ENCODE measurements around the gene SPTSSA.
A peak's percentile ranks its signal among the peaks of the same experiment; 100 is the strongest.

- TF ChIP-seq REST (IDR thresholded peaks at IDR 0.05; ENCODE audit: low read depth, low read length), result peak; percentile 83
- no peak for TF ChIP-seq CTCF (IDR thresholded peaks at IDR 0.05)
- TF ChIP-seq MXI1 (IDR thresholded peaks at IDR 0.05; ENCODE audit: low read depth, low read length), result no peak
- TF ChIP-seq NRF1 (IDR thresholded peaks at IDR 0.05; ENCODE audit: low read depth, low read length), result no peak
- TF ChIP-seq TEAD4 (IDR thresholded peaks at IDR 0.05; ENCODE audit: borderline replicate concordance, insufficient read depth), result no peak
- TF ChIP-seq JUND (IDR thresholded peaks at IDR 0.05), result no peak
- no peak for TF ChIP-seq EP300 (IDR thresholded peaks at IDR 0.05; ENCODE audit: borderline replicate concordance in 1 of 2, low read depth in 1 of 2, low read length in 1 of 2)
- no peak for TF ChIP-seq SIN3A (IDR thresholded peaks at IDR 0.05; ENCODE audit: borderline replicate concordance, low read depth, low read length)
- no peak for TF ChIP-seq TCF12 (IDR thresholded peaks at IDR 0.05)
- no peak for TF ChIP-seq ZBTB33 (IDR thresholded peaks at IDR 0.05; ENCODE audit: borderline replicate concordance, low read depth)
Observed at GRCh38 chr14:34398024-34398423, 64.0 kb downstream of the SPTSSA start.

Measured in SK-N-SH (cell line).